ENCODE data around the gene PLOD2. TPM values are rescaled to one million over a fixed set of nuclear protein-coding genes. Genes with fewer than 3 reads are reported as not detected.

The PLOD2 gene
- total RNA-seq, 1 donor from 2014 or later: 29.2 TPM

DNA sequence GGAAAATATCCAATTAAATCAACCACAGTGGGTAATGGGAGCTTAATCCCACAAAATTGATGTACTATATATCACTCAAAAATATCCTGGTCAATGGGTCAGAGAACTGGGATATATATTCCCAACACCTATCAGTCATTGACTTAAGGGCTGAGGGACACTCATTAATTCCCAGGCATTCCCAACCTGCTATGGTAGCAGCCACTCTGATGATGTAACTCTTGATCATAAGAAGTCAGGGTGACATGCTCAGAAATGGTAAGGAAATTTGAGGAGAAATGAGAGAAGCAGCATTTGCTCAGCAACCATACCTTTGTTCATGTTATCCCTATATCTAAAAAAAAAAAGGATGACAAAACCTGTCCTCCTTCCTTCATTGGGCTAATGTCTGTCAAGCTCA is 3.1 kb upstream of the PLOD2 start:
- H3F3A ChIP-seq (ENCODE audit: low read depth): peaks cover 17% of the 10 kb centered on the region
- peaks cover 24% of the 10 kb centered on the region for H3K27me3 ChIP-seq
- H3K4me1 Mint-ChIP-seq: peaks cover 7% of the 10 kb centered on the region
- no peak overlapping the region for H3K27ac Mint-ChIP-seq
- no peaks in the 10 kb centered on the region for H3K36me3 ChIP-seq
- DNase-seq (ENCODE audit: low spot score): no peak
- H3K4me2 ChIP-seq: no peak overlapping the region
- H3K79me2 ChIP-seq (ENCODE audit: low read depth): no peaks in the 10 kb centered on the region
- H3K4me3 Mint-ChIP-seq: no peak overlapping the region
- H3K9ac ChIP-seq: no peak overlapping the region
- H3K9me3 Mint-ChIP-seq: no peaks in the 10 kb centered on the region
- H3K27me3 Mint-ChIP-seq (ENCODE audit: insufficient read depth, low read depth): peaks cover 2% of the 10 kb centered on the region
- H3K9me3 ChIP-seq (ENCODE audit: low read depth): no peaks in the 10 kb centered on the region
- no peak overlapping the region for H2AFZ ChIP-seq (replicated peaks)
- TF ChIP-seq EZH2 (IDR thresholded peaks at IDR 0.05) (no peak), EZH2phosphoT487 (IDR thresholded peaks at IDR 0.05) (no peak), CTCF (IDR thresholded peaks at IDR 0.05) (no peak)
- no peaks in the 10 kb centered on the region for H4K20me1 ChIP-seq (ENCODE audit: low read depth)
- H3K36me3 Mint-ChIP-seq: no peaks in the 10 kb centered on the region
- H3K4me1 ChIP-seq: peaks cover 6% of the 10 kb centered on the region
- no peak overlapping the region for H3K4me3 ChIP-seq
- H3K27ac ChIP-seq: no peak overlapping the region

- Histone ChIP-seq H3K4me2 (no peak overlapping the region), H3K27ac (no peak overlapping the region)
- H3K4me1 Mint-ChIP-seq: peaks cover 9% of the 10 kb centered on the region
Measured at GRCh38 chr3:146163584-146163983, 2.6 kb upstream of the PLOD2 start.

GRCh38 chr3:146162561-146162960 is 1.6 kb upstream of the PLOD2 start:
- no peaks in the 10 kb centered on the region for H4K20me1 ChIP-seq (ENCODE audit: low read depth)
- H3K9ac ChIP-seq: no peak overlapping the region
- no peaks in the 10 kb centered on the region for H3K79me2 ChIP-seq (ENCODE audit: low read depth)
- no peaks in the 10 kb centered on the region for H3K9me3 ChIP-seq (ENCODE audit: low read depth)
- H3F3A ChIP-seq (ENCODE audit: low read depth): peaks cover 17% of the 10 kb centered on the region
- TF ChIP-seq EZH2 (IDR thresholded peaks at IDR 0.05): no peak
- TF ChIP-seq CTCF (IDR thresholded peaks at IDR 0.05): no peak
- no peak for TF ChIP-seq EZH2phosphoT487 (IDR thresholded peaks at IDR 0.05)
- Mint-ChIP-seq H3K27me3 (ENCODE audit: insufficient read depth, low read depth) (peaks cover 2% of the 10 kb centered on the region), H3K27ac (no peak overlapping the region), H3K4me1 (peaks cover 9% of the 10 kb centered on the region), H3K36me3 (no peaks in the 10 kb centered on the region), H3K9me3 (no peaks in the 10 kb centered on the region), H3K4me3 (no peak overlapping the region)
- H3K27ac ChIP-seq: no peak overlapping the region
- peaks cover 6% of the 10 kb centered on the region for H3K4me1 ChIP-seq
- H3K4me2 ChIP-seq: no peak overlapping the region
- peaks cover 24% of the 10 kb centered on the region for H3K27me3 ChIP-seq
- H3K4me3 ChIP-seq: no peak overlapping the region
- H2AFZ ChIP-seq (replicated peaks): no peak overlapping the region
- H3K36me3 ChIP-seq: no peaks in the 10 kb centered on the region
- no peak for DNase-seq (ENCODE audit: low spot score)

More at GRCh38 chr3:146163584-146163983, 2.6 kb upstream of the PLOD2 start:
- TF ChIP-seq EZH2 (IDR thresholded peaks at IDR 0.05): no peak
- no peak for TF ChIP-seq CTCF (IDR thresholded peaks at IDR 0.05)
- no peak for TF ChIP-seq EZH2phosphoT487 (IDR thresholded peaks at IDR 0.05)
- no peak overlapping the region for H2AFZ ChIP-seq (replicated peaks)
- H4K20me1 ChIP-seq (ENCODE audit: low read depth): no peaks in the 10 kb centered on the region
- Mint-ChIP-seq H3K27me3 (ENCODE audit: insufficient read depth, low read depth) (peaks cover 2% of the 10 kb centered on the region), H3K27ac (no peak overlapping the region), H3K36me3 (no peaks in the 10 kb centered on the region), H3K9me3 (no peaks in the 10 kb centered on the region), H3K4me3 (peak overlapping the region; percentile 4)
- no peaks in the 10 kb centered on the region for H3K36me3 ChIP-seq
- peaks cover 24% of the 10 kb centered on the region for H3K27me3 ChIP-seq
- H3K9ac ChIP-seq: no peak overlapping the region
- DNase-seq (ENCODE audit: low spot score): no peak
- peaks cover 6% of the 10 kb centered on the region for H3K4me1 ChIP-seq
- no peaks in the 10 kb centered on the region for H3K79me2 ChIP-seq (ENCODE audit: low read depth)
- H3F3A ChIP-seq (ENCODE audit: low read depth): peaks cover 17% of the 10 kb centered on the region
- H3K4me3 ChIP-seq: no peak overlapping the region
- no peaks in the 10 kb centered on the region for H3K9me3 ChIP-seq (ENCODE audit: low read depth)
